Measurements from ENCODE around the gene JARID2.

DNA sequence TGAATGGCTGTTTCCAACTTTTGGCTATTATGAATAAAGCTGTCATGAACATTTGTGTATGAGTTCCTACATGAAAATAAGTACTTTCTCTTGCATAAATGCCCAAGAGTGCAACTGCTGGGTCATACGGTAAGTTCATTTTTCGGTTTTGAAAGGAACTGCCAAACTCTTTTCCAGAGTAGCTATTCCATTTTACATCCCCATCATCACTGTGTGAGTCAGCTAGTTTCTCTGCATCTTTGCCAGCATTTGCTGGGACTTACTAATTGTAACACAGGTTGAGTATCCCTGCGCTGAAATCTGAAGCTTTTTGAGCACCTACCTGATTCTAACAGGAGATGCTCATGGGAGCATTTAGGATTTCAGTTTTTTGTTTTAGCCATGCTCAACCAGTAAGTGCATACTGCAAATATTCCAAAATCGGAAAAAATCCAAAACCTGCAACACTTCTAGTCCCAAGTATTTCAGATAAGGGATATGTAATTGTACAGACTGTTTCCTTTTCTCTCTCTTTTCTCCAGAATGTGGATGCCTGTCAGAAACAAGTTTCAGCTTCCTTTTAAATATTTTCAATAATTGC lies 298.5 kb downstream of the JARID2 start:
- TF ChIP-seq, protein P1, sequence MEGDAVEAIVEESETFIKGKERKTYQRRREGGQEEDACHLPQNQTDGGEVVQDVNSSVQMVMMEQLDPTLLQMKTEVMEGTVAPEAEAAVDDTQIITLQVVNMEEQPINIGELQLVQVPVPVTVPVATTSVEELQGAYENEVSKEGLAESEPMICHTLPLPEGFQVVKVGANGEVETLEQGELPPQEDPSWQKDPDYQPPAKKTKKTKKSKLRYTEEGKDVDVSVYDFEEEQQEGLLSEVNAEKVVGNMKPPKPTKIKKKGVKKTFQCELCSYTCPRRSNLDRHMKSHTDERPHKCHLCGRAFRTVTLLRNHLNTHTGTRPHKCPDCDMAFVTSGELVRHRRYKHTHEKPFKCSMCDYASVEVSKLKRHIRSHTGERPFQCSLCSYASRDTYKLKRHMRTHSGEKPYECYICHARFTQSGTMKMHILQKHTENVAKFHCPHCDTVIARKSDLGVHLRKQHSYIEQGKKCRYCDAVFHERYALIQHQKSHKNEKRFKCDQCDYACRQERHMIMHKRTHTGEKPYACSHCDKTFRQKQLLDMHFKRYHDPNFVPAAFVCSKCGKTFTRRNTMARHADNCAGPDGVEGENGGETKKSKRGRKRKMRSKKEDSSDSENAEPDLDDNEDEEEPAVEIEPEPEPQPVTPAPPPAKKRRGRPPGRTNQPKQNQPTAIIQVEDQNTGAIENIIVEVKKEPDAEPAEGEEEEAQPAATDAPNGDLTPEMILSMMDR (IDR thresholded peaks at IDR 0.05) = no peak
- no peak for TF ChIP-seq POLR2A (IDR thresholded peaks at IDR 0.05)

Data from heart left ventricle (tissue), 13 donors.